Stomach (tissue), 9 donors: ENCODE results near the gene NMBR. TPM values are rescaled to one million over a fixed set of nuclear protein-coding genes. Genes with fewer than 3 reads are reported as not detected.

Source experiments
- DNase-seq, 2 donors: peaks; one replicate each; pipeline versions ENCODE4 v3.0.0 to v3.0.0-alpha.2; 2013 to 2019
- H3K27ac ChIP-seq, 5 donors: fragments of 200-600 bp in 4 of 5; sonication (generic) in 4 of 5; one replicate each; pipeline ENCODE4 v1.5.1; 2013 to 2019; ENCODE audit warnings: mild to moderate bottlenecking in 1 of 5, moderate library complexity in 1 of 5
- H3K27me3 ChIP-seq, 3 donors: fragments of 200-600 bp; sonication (generic); one replicate each; pipeline ENCODE4 v1.5.1; 2017 to 2019; ENCODE audit warnings: mixed run types in 1 of 3
- H3K36me3 ChIP-seq, 4 donors: fragments of 200-600 bp; sonication (generic); 1 replicate in 3 of 4; 2 replicates in 1 of 4; pipeline ENCODE4 v1.5.1; 2016 to 2019
- H3K4me1 ChIP-seq, 4 donors: fragments of 200-600 bp; sonication (generic); one replicate each; pipeline ENCODE4 v1.5.1; 2016 to 2019
- H3K4me3 ChIP-seq, 4 donors: fragments of 200-600 bp; sonication (generic) in 3 of 4; one replicate each; pipeline ENCODE4 v1.5.1; 2016 to 2019; ENCODE audit warnings: mild to moderate bottlenecking in 1 of 4
- H3K9me3 ChIP-seq, 4 donors: fragments of 200-600 bp; sonication (generic); one replicate each; pipeline ENCODE4 v1.5.1; 2016 to 2019
- CTCF ChIP-seq, 7 experiments: fragments of 450-650 bp in 4 of 7; fragments of 200-600 bp in 3 of 7; sonication (generic) in 3 of 7; IDR thresholded peaks; one replicate each; pipeline ENCODE4 v1.5.1; 2016 to 2019; ENCODE audit warnings: antibody characterized with exemption in 7 of 7, control low read depth in 2 of 7, mild to moderate bottlenecking in 1 of 7
- EP300 ChIP-seq: sonication (generic); formaldehyde crosslinking; IDR thresholded peaks from one replicate; pipeline ENCODE4 v1.6.1; 2017; ENCODE audit warnings: antibody characterized with exemption
- POLR2A ChIP-seq, 4 donors: fragments of 450-650 bp; IDR thresholded peaks; one replicate each; pipeline ENCODE4 v1.6.1; 2016; ENCODE audit warnings: antibody characterized with exemption in 4 of 4, control low read depth in 2 of 4, mild to moderate bottlenecking in 1 of 4, moderate library complexity in 1 of 4
- POLR2AphosphoS5 ChIP-seq, 3 donors: sonication (generic); formaldehyde crosslinking; IDR thresholded peaks; one replicate each; pipeline ENCODE4 v1.6.1; 2016; ENCODE audit warnings: antibody characterized with exemption in 3 of 3
- WGBS, 5 donors: extraction: QIAGEN DNeasy Blood & Tissue Kit in 3 of 5; methylation state at CpG; one replicate each; pipeline versions ENCODE4 v1.1.5 to v1.1.7; 2013 to 2018; 5-methylcytosine and 5-hydroxymethylcytosine counted together
- intact Hi-C: fragments of 100-400 bp; cut with DNase I; formaldehyde crosslinking; loops from one replicate; pipeline ENCODE4 v1.15.1; 2023; ENCODE audit warnings: low total_unique reads
- polyA plus RNA-seq, 3 donors: library from polyadenylated mRNA; stranded (reverse); fragments of 200-250 nt; gene quantifications; one replicate each; pipeline ENCODE4 v1.2.3, GENCODE V29; 2013
- total RNA-seq, 5 donors: library from RNA; depleted of rRNA; stranded (reverse); fragments of >200 nt; gene quantifications; one replicate each; pipeline versions ENCODE4 v1.1.0 to v1.2.3, GENCODE V29; 2014 to 2016
- donor health status: healthy with polysubstance abuse.
- donor health status: Bipolar disorder and iron deficiency.
- donor health status: healthy.

Gene NMBR
- total and polyA plus RNA-seq, 8 donors: 0.73 TPM; not detected in 7

GRCh38 chr6:142088858-142089216, 58.1 kb downstream of the NMBR start:
- TF ChIP-seq POLR2AphosphoS5 (IDR thresholded peaks at IDR 0.05) (no peak), EP300 (no peak), CTCF (IDR thresholded peaks at IDR 0.05) (no peak), POLR2A (IDR thresholded peaks at IDR 0.05) (no peak)
- Histone ChIP-seq H3K27ac (no peak overlapping the region), H3K36me3 (no peaks in the 10 kb centered on the region), H3K27me3 (peaks cover 3 to 26% (median 18%) of the 10 kb centered on the region in 3 donors), H3K9me3 (peaks cover 0 to 14% (median 0%) of the 10 kb centered on the region in 4 donors), H3K4me3 (no peak overlapping the region), H3K4me1 (peaks cover 0 to 9% (median 0%) of the 10 kb centered on the region in 4 donors)
- intact Hi-C loops: no loop called here
- 3 to 10% (median 4%) methylated on average over 14 of the region's 14 CpGs for WGBS, 5 donors
- peak in 1 of 2 donors; percentile 69 for DNase-seq

- no peak overlapping the region for H3K4me3 ChIP-seq
- intact Hi-C loops: no loop called here
- TF ChIP-seq POLR2A (IDR thresholded peaks at IDR 0.05): no peak
- no peak for TF ChIP-seq EP300
- TF ChIP-seq CTCF (IDR thresholded peaks at IDR 0.05): no peak
- TF ChIP-seq POLR2AphosphoS5 (IDR thresholded peaks at IDR 0.05): no peak
- peaks cover 0 to 9% (median 0%) of the 10 kb centered on the region in 4 donors for H3K4me1 ChIP-seq
- peaks cover 0 to 14% (median 0%) of the 10 kb centered on the region in 4 donors for H3K9me3 ChIP-seq
- no peaks in the 10 kb centered on the region for H3K36me3 ChIP-seq
- H3K27me3 ChIP-seq: peaks cover 3 to 26% (median 18%) of the 10 kb centered on the region in 3 donors
- peak in 1 of 2 donors; percentile 1 for DNase-seq
- no peak overlapping the region for H3K27ac ChIP-seq
- 13 to 28% (median 17%) methylated on average over 42 to 49 of the region's 49 CpGs for WGBS, 5 donors
Observed at GRCh38 chr6:142087950-142088857, 58.7 kb downstream of the NMBR start.

- no peak overlapping the region for H3K27ac ChIP-seq
- no peaks in the 10 kb centered on the region for H3K36me3 ChIP-seq
- no peak overlapping the region for H3K4me3 ChIP-seq
- no peak for DNase-seq
- no peaks in the 10 kb centered on the region for H3K27me3 ChIP-seq
- no peaks in the 10 kb centered on the region for H3K4me1 ChIP-seq
- intact Hi-C loops: no loop called here
- TF ChIP-seq CTCF (IDR thresholded peaks at IDR 0.05) (no peak), POLR2A (IDR thresholded peaks at IDR 0.05) (no peak), EP300 (no peak), POLR2AphosphoS5 (IDR thresholded peaks at IDR 0.05) (no peak)
- no peaks in the 10 kb centered on the region for H3K9me3 ChIP-seq
Observed at GRCh38 chr6:142079130-142079529, 67.8 kb downstream of the NMBR start.

- peaks cover 0 to 7% (median 0%) of the 10 kb centered on the region in 4 donors for H3K9me3 ChIP-seq
- H3K4me1 ChIP-seq: no peaks in the 10 kb centered on the region
- TF ChIP-seq CTCF (IDR thresholded peaks at IDR 0.05): no peak
- no peak for TF ChIP-seq POLR2A (IDR thresholded peaks at IDR 0.05)
- no peak for TF ChIP-seq EP300
- no peak for TF ChIP-seq POLR2AphosphoS5 (IDR thresholded peaks at IDR 0.05)
- 74 to 89% (median 84%) methylated on average over 7 of the region's 7 CpGs for WGBS, 5 donors
- H3K27ac ChIP-seq: no peak overlapping the region
- no peaks in the 10 kb centered on the region for H3K27me3 ChIP-seq
- no peaks in the 10 kb centered on the region for H3K36me3 ChIP-seq
- DNase-seq: no peak
- intact Hi-C loops: no loop called here
- H3K4me3 ChIP-seq: no peak overlapping the region
Observed at GRCh38 chr6:142075516-142076101, 71.3 kb downstream of the NMBR start.
